Measurements from ENCODE around the gene LTF. TPM values are rescaled to one million over a fixed set of nuclear protein-coding genes. Genes with fewer than 3 reads are reported as not detected.

LTF gene
- total and polyA plus RNA-seq, 9 of the 15 experiments (the other 6 are each of a cell fraction or from before 2014, with no cell fraction given) = 0.07 TPM; not detected in 8

DNA sequence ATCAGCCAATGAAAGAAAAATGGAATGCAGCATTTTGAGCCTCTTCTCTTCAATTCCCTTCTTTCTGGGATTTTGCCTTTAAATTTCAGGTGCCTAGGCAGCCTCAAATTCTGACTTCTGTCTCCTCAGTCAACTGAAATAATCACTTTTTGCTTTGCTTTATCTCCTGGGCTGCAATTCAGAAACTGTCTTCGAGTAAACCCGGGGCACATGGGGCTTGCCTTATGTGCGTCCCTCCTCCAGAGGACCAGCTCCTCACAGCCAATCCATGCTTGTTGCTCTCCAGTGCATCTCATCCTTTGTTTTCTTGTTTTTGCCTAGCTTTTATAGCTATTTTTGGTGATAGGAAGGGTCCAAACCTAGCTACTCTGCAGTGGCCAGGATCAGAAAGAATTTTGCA, 41.8 kb upstream of the LTF start (continued):
- TF ChIP-seq, protein P1, sequence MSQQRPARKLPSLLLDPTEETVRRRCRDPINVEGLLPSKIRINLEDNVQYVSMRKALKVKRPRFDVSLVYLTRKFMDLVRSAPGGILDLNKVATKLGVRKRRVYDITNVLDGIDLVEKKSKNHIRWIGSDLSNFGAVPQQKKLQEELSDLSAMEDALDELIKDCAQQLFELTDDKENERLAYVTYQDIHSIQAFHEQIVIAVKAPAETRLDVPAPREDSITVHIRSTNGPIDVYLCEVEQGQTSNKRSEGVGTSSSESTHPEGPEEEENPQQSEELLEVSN (IDR thresholded peaks at IDR 0.05; ENCODE audit: borderline replicate concordance in 1 of 2, extremely low read depth in 1 of 2, insufficient read depth in 1 of 2, insufficient read length in 1 of 2, low read depth in 1 of 2, low read length in 1 of 2, poor library complexity in 1 of 2, severe bottlenecking in 1 of 2) = peak; percentile 34 to 82
- TF ChIP-seq ZNF583 (CRISPR knock-in tag; IDR thresholded peaks at IDR 0.05) = no peak
- TF ChIP-seq, protein P2, sequence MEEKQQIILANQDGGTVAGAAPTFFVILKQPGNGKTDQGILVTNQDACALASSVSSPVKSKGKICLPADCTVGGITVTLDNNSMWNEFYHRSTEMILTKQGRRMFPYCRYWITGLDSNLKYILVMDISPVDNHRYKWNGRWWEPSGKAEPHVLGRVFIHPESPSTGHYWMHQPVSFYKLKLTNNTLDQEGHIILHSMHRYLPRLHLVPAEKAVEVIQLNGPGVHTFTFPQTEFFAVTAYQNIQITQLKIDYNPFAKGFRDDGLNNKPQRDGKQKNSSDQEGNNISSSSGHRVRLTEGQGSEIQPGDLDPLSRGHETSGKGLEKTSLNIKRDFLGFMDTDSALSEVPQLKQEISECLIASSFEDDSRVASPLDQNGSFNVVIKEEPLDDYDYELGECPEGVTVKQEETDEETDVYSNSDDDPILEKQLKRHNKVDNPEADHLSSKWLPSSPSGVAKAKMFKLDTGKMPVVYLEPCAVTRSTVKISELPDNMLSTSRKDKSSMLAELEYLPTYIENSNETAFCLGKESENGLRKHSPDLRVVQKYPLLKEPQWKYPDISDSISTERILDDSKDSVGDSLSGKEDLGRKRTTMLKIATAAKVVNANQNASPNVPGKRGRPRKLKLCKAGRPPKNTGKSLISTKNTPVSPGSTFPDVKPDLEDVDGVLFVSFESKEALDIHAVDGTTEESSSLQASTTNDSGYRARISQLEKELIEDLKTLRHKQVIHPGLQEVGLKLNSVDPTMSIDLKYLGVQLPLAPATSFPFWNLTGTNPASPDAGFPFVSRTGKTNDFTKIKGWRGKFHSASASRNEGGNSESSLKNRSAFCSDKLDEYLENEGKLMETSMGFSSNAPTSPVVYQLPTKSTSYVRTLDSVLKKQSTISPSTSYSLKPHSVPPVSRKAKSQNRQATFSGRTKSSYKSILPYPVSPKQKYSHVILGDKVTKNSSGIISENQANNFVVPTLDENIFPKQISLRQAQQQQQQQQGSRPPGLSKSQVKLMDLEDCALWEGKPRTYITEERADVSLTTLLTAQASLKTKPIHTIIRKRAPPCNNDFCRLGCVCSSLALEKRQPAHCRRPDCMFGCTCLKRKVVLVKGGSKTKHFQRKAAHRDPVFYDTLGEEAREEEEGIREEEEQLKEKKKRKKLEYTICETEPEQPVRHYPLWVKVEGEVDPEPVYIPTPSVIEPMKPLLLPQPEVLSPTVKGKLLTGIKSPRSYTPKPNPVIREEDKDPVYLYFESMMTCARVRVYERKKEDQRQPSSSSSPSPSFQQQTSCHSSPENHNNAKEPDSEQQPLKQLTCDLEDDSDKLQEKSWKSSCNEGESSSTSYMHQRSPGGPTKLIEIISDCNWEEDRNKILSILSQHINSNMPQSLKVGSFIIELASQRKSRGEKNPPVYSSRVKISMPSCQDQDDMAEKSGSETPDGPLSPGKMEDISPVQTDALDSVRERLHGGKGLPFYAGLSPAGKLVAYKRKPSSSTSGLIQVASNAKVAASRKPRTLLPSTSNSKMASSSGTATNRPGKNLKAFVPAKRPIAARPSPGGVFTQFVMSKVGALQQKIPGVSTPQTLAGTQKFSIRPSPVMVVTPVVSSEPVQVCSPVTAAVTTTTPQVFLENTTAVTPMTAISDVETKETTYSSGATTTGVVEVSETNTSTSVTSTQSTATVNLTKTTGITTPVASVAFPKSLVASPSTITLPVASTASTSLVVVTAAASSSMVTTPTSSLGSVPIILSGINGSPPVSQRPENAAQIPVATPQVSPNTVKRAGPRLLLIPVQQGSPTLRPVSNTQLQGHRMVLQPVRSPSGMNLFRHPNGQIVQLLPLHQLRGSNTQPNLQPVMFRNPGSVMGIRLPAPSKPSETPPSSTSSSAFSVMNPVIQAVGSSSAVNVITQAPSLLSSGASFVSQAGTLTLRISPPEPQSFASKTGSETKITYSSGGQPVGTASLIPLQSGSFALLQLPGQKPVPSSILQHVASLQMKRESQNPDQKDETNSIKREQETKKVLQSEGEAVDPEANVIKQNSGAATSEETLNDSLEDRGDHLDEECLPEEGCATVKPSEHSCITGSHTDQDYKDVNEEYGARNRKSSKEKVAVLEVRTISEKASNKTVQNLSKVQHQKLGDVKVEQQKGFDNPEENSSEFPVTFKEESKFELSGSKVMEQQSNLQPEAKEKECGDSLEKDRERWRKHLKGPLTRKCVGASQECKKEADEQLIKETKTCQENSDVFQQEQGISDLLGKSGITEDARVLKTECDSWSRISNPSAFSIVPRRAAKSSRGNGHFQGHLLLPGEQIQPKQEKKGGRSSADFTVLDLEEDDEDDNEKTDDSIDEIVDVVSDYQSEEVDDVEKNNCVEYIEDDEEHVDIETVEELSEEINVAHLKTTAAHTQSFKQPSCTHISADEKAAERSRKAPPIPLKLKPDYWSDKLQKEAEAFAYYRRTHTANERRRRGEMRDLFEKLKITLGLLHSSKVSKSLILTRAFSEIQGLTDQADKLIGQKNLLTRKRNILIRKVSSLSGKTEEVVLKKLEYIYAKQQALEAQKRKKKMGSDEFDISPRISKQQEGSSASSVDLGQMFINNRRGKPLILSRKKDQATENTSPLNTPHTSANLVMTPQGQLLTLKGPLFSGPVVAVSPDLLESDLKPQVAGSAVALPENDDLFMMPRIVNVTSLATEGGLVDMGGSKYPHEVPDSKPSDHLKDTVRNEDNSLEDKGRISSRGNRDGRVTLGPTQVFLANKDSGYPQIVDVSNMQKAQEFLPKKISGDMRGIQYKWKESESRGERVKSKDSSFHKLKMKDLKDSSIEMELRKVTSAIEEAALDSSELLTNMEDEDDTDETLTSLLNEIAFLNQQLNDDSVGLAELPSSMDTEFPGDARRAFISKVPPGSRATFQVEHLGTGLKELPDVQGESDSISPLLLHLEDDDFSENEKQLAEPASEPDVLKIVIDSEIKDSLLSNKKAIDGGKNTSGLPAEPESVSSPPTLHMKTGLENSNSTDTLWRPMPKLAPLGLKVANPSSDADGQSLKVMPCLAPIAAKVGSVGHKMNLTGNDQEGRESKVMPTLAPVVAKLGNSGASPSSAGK (IDR thresholded peaks at IDR 0.05) = peak; percentile 88
- TF ChIP-seq, protein P3, sequence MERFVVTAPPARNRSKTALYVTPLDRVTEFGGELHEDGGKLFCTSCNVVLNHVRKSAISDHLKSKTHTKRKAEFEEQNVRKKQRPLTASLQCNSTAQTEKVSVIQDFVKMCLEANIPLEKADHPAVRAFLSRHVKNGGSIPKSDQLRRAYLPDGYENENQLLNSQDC (CRISPR knock-in tag; IDR thresholded peaks at IDR 0.05) = no peak
- peak; percentile 94 for TF ChIP-seq L3MBTL2 (IDR thresholded peaks at IDR 0.05)
- no peak for TF ChIP-seq ILF3 (IDR thresholded peaks at IDR 0.05; ENCODE audit: borderline replicate concordance)

Data from K562 (cell line).